ENCODE measurements around the gene FRK.
A peak's percentile ranks its signal among the peaks of the same experiment; 100 is the strongest.
"Not testable (repeated sequence)": the region's sequence is repeated elsewhere in the genome, so short reads cannot be mapped to it uniquely, and the experiment has no call there.

Gene FRK

DNA sequence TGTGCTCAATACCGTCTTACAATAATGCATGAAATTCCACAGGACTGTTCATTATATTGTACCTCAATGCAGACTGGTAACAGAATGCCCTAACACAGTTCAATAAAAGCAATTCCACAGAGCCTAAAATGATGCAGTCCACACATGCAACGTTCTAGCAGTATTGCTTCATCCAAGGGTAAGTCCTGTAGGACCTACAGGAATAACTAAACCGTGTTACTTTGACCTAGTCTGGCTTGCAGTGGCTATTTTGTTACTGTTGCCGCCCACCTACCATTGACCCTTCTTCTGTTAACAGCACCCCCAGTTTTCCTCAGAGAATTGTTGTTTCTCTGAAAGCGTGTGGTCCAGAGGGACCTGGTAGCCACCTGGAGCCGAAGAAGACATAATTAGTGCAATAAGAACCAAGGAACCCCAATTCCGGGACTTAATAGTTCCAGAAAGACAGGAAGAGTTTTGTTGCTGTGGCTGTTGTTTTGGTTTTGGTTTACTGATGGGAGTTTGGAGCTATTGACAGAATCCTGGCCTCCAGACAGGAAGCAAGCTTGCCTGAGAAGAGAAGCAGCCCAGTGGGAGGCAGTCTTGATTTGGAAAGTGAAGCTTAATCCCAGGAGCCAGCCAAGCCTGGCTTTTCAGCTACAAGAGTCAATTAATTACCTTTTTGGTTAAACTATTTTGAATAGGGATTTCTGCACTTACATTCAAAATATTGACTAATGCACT lies 91.3 kb downstream of the FRK start:
- H3K27me3 Mint-ChIP-seq: peaks cover 1% of the 10 kb centered on the region
- no peaks in the 10 kb centered on the region for H3K4me1 Mint-ChIP-seq
- no peaks in the 10 kb centered on the region for H3K36me3 Mint-ChIP-seq
- H3K9me3 Mint-ChIP-seq: no peaks in the 10 kb centered on the region
- H3K27ac Mint-ChIP-seq: no peak overlapping the region
- no peak overlapping the region for H3K4me3 Mint-ChIP-seq

DNA sequence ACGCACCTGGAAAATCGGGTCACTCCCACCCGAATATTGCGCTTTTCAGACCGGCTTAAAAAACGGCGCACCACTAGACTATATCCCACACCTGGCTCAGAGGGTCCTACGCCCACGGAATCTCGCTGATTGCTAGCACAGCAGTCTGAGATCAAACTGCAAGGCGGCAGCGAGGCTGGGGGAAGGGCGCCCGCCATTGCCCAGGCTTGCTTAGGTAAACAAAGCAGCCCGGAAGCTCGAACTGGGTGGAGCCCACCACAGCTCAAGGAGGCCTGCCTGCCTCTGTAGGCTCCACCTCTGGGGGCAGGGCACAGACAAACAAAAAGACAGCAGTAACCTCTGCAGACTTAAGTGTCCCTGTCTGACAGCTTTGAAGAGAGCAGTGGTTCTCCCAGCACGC lies 100.4 kb downstream of the FRK start:
- not testable (repeated sequence) for H3K4me1 Mint-ChIP-seq, H3K27ac Mint-ChIP-seq, H3K4me3 Mint-ChIP-seq, H3K27me3 Mint-ChIP-seq, H3K9me3 Mint-ChIP-seq, H3K36me3 Mint-ChIP-seq

DNA sequence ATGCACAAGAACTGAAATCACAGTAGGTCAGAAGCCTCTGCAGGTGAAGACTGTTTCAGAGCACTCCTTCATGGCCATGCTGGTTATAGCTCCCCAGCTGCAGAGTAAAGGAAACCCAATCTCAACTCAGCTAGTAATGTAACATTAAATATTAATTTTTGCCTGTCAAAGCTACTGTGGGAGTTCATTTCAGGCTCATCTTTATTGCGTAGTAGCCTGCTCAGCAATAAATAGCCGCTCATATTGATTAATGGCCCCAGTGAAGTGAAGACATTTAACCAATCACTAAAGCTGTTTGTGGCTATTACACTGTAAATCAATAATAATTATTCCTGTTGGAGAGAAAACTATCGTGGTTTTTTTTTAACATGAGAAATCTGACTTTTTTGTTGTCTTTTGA lies 101.7 kb downstream of the FRK start:
- Mint-ChIP-seq H3K36me3 (no peaks in the 10 kb centered on the region), H3K9me3 (no peaks in the 10 kb centered on the region), H3K4me3 (no peak overlapping the region), H3K27ac (no peak overlapping the region), H3K4me1 (no peaks in the 10 kb centered on the region), H3K27me3 (peaks cover 2% of the 10 kb centered on the region)

DNA sequence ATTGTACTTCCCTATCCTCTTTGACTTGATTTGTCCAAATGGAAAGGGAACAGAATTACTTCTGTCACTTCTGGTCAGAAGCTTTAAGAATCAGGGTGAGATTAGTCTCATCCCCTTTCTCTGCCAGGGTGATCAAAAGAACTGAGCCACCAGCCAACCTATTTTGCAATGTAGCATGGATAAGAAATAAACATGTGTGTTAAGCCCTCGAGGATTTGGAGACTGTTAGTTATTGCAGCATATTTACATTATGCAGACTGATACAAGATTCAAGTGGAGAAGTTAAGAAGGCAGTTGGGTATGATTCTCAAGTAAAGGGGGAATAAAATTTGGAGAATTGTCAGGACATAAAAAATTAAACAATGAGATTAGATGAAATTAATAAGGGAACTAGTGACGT lies 106.0 kb downstream of the FRK start:
- H3K36me3 Mint-ChIP-seq: no peaks in the 10 kb centered on the region
- no peaks in the 10 kb centered on the region for H3K4me1 Mint-ChIP-seq
- peaks cover 4% of the 10 kb centered on the region for H3K9me3 Mint-ChIP-seq
- H3K27me3 Mint-ChIP-seq: peaks cover 2% of the 10 kb centered on the region
- H3K27ac Mint-ChIP-seq: no peak overlapping the region
- no peak overlapping the region for H3K4me3 Mint-ChIP-seq

DNA sequence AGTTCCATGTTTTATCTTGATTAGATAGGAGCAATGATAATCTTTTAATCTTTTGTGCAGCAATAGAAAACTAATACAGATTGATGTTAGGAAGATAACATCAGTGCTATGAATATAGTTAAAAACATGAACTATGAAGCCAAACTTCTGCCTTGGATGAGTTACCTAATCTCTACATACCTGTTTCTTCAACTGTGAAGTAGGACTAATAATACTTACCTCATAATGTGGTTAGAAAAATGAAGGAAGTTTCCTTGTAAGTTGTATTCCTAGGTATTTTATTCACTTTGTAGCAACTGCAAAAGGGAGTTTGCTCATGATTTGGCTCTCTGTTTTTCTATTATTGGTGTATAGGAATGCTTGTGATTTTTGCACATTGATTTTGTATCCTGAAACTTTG lies 111.9 kb downstream of the FRK start:
- H3K36me3 Mint-ChIP-seq: no peaks in the 10 kb centered on the region
- no peak overlapping the region for H3K27ac Mint-ChIP-seq
- no peak overlapping the region for H3K4me3 Mint-ChIP-seq

DNA sequence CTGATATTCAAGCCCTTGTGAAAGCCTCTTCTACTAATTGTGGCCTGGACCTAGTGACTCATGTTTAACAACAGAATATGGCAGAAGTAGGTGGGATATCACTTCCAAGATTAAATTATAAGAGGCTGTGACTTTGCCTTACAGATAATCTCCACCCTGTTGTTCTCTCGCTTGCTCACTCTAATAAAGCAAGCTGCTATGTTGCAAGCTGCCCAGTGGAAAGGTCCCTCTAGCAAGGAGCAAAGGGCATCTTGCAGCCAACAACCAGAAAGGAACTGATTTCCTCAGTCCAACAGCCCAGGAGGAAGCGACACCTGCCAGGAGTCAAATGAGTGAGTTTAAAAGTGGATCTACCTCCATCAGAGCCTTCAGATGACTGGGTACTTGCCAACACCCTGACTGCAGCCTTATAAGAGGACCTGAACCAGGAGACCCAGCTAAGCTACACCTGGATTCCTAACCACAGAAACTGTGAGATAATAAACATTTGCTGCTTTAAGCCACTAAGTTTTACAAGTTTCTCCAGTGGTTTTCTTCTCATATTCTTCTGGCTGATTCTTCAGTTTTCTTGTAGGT lies 112.6 kb downstream of the FRK start:
- Mint-ChIP-seq H3K4me3 (no peak overlapping the region), H3K27ac (no peak overlapping the region), H3K36me3 (no peaks in the 10 kb centered on the region), H3K27me3 (peaks cover 4% of the 10 kb centered on the region), H3K9me3 (peaks cover 9% of the 10 kb centered on the region), H3K4me1 (no peaks in the 10 kb centered on the region)

More for the DNA sequence above, 111.9 kb downstream of the FRK start:
- peaks cover 9% of the 10 kb centered on the region for H3K9me3 Mint-ChIP-seq
- peaks cover 4% of the 10 kb centered on the region for H3K27me3 Mint-ChIP-seq
- H3K4me1 Mint-ChIP-seq: no peaks in the 10 kb centered on the region

DNA sequence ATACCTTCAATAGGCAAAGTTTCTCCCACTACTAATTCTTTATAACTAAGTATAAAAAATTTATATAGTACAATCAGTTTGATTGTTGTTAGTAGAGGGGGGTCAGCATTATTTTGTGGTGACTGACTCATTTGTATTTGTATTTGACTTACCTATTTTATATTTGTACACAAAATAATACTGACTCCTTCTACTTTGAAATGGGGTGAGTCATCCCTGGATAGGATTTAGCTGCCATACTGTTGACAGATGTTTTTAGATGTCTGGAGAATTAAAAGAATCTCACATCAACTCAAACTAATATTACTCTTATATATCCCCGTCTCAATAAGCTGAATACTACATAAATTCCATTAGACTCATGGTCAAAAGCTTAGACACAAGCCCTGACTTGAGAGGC lies 114.9 kb downstream of the FRK start:
- peaks cover 9% of the 10 kb centered on the region for H3K9me3 Mint-ChIP-seq
- H3K4me3 Mint-ChIP-seq: no peak overlapping the region
- H3K36me3 Mint-ChIP-seq: no peaks in the 10 kb centered on the region
- H3K27me3 Mint-ChIP-seq: peaks cover 4% of the 10 kb centered on the region
- H3K27ac Mint-ChIP-seq: no peak overlapping the region
- H3K4me1 Mint-ChIP-seq: no peaks in the 10 kb centered on the region

DNA sequence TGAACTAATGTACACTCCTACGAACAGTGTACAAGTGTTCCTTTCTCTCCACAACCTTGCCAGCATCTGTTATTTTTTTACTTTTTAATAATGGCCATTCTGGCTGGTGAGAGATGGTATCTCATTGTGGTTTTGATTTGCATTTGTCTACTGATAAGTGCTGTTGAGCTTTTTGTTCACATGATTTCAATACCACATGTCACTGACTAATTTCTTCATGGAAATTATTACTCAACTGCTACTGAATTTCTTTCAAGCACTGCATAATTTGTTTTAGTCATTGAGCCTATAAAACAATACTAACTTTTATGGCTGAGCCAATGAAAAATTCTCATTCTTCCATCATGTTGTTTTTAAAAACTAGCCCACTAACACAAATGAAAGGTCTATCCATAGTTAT lies 115.4 kb downstream of the FRK start:
- H3K27ac Mint-ChIP-seq: no peak overlapping the region
- no peak overlapping the region for H3K4me3 Mint-ChIP-seq
- H3K27me3 Mint-ChIP-seq: peaks cover 4% of the 10 kb centered on the region
- H3K36me3 Mint-ChIP-seq: no peaks in the 10 kb centered on the region
- no peaks in the 10 kb centered on the region for H3K4me1 Mint-ChIP-seq
- H3K9me3 Mint-ChIP-seq: peaks cover 9% of the 10 kb centered on the region

DNA sequence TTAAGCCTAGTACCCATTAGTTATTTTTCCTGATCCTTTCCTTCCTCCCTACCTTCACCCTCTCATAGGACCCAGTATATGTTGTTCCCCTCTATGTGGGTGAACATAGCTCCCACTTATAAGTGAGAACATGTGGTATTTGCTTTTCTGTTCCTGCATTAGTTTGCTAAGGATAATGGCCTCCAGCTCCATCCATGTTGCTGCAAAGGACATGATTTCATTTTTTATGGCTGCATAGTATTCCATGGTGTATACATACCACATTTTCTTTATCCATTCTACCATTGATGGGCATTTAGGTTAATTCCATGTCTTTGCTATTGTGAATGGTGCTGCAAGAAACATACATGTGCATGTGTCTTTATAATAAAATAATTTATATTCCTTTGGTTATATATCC lies 115.9 kb downstream of the FRK start:
- not testable (repeated sequence) for H3K27me3 Mint-ChIP-seq, H3K36me3 Mint-ChIP-seq, H3K9me3 Mint-ChIP-seq, H3K27ac Mint-ChIP-seq, H3K4me3 Mint-ChIP-seq, H3K4me1 Mint-ChIP-seq

DNA sequence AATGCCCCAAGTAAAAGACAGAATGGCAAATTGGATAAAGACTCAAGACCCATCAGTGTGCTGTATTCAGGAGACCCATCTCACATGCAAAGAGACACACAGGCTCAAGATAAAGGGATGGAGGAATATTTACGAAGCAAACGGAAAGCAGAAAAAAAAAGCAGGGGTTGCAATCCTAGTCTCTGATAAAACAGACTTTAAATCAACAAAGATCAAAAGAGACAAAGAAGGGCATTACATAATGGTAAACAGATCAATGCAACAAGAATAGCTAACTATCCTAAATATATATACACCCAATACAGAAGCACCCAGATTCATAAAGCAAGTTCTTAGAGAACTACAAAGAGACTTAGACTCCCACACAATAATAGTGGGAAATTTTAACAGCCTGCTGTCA lies 123.2 kb downstream of the FRK start:
- not testable (repeated sequence) for H3K27ac Mint-ChIP-seq, H3K27me3 Mint-ChIP-seq, H3K4me3 Mint-ChIP-seq, H3K4me1 Mint-ChIP-seq, H3K36me3 Mint-ChIP-seq, H3K9me3 Mint-ChIP-seq

DNA sequence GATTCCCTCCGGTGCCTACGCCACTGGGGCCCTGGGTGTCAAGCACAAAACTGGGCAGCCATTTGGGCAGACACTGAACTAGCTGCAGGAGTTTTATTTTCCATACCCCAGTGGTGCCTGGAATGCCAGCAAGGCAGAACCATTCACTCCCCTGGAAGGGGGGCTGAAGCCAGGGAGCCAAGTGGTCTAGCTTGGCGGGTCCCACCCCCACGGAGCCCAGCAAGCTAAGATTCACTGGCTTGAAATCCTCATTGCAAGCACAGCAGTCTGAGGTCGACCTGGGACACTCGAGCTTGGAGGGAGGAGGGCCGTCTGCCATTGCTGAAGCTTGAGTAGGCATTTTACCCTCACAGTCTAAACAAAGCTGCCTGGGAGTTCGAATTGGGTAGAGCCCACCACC lies 125.3 kb downstream of the FRK start:
- no peak overlapping the region for H3K4me3 Mint-ChIP-seq
- no peaks in the 10 kb centered on the region for H3K36me3 Mint-ChIP-seq
- no peaks in the 10 kb centered on the region for H3K9me3 Mint-ChIP-seq
- no peaks in the 10 kb centered on the region for H3K4me1 Mint-ChIP-seq
- no peak overlapping the region for H3K27ac Mint-ChIP-seq
- peaks cover 2% of the 10 kb centered on the region for H3K27me3 Mint-ChIP-seq

DNA sequence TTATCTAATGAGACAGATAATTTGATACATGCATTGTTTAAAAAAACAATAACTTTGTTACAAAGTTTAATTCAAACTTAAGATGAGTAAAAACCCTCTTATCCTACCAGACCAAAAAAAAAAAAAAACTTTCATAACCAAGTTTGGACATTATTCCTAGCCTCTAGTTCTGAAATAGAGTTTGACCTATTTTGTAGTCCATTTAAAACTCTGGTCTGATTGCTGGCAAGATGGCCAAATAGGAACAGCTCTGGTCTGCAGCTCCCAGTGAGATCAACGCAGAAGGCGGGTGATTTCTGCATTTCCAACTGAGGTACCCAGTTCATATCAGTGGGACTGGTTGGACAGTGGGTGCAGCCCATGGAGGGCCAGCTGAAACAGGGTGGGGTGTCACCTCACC lies 125.9 kb downstream of the FRK start:
- peaks cover 2% of the 10 kb centered on the region for H3K27me3 Mint-ChIP-seq
- no peaks in the 10 kb centered on the region for H3K9me3 Mint-ChIP-seq
- no peak overlapping the region for H3K27ac Mint-ChIP-seq
- no peak overlapping the region for H3K4me3 Mint-ChIP-seq
- H3K4me1 Mint-ChIP-seq: no peaks in the 10 kb centered on the region
- H3K36me3 Mint-ChIP-seq: no peaks in the 10 kb centered on the region

DNA sequence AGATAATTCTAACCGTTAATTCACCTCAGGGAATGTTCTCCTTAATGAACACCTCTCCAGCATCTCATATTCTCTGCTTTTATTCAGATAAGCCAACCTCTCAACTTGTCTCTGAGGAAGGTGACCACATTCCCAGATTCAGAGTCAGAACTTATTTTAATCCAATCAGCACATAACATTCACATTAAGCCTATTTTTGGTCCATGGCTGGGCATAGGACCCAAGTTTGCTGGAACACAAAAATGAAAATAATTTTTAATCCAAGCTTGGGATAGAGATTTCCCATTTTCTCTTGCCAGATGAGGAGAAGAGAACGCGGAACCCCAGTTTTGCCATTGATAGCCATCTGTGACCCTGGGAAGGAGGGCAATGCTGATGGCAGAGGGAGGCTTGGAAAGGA lies 126.5 kb downstream of the FRK start:
- H3K27me3 Mint-ChIP-seq: peaks cover 5% of the 10 kb centered on the region
- no peaks in the 10 kb centered on the region for H3K36me3 Mint-ChIP-seq
- no peaks in the 10 kb centered on the region for H3K9me3 Mint-ChIP-seq
- H3K4me3 Mint-ChIP-seq: no peak overlapping the region
- H3K27ac Mint-ChIP-seq: no peak overlapping the region
- H3K4me1 Mint-ChIP-seq: no peaks in the 10 kb centered on the region

DNA sequence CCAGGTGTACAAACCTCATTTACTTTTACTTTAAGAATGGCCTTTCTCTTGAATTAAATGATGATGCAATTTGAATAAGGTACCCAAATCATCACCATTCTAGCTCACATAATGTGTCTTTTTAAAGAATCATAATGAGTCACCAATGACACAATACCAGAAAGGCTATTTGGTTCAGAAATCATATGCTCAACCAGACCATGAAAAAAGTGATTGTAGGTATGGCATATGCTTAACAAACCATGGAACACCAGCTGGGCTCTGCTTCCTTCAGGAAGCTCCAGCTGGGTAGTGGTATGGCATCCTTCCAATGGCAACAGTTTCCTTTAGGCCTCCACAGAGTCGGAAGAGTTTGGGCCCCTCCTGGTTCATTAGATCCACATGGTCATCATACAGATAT lies 128.2 kb downstream of the FRK start:
- no peaks in the 10 kb centered on the region for H3K4me1 Mint-ChIP-seq
- H3K27ac Mint-ChIP-seq: no peak overlapping the region
- H3K27me3 Mint-ChIP-seq: peaks cover 8% of the 10 kb centered on the region
- H3K4me3 Mint-ChIP-seq: no peak overlapping the region
- H3K36me3 Mint-ChIP-seq: no peaks in the 10 kb centered on the region
- no peaks in the 10 kb centered on the region for H3K9me3 Mint-ChIP-seq

DNA sequence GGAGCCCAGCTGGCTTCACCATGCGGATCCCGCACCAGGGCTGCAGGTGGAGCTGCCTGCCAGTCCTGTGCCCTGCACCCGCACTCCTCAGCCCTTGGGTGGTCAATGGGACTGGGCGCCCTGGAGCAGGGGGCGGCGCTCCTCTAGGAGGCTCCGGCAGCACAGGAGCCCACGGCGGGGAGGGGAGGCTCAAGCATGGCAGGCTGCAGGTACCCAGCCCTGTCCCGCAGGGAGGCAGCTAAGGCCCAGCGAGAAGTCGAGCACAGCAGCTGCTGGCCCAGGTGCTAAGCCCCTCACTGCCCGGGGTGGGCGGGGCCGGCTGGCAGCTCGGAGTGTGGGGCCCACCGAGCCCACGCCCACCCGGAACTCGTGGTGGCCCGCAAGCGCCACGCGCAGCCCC lies 132.7 kb downstream of the FRK start:
- not testable (repeated sequence) for H3K4me1 Mint-ChIP-seq, H3K4me3 Mint-ChIP-seq, H3K36me3 Mint-ChIP-seq, H3K9me3 Mint-ChIP-seq, H3K27ac Mint-ChIP-seq, H3K27me3 Mint-ChIP-seq

DNA sequence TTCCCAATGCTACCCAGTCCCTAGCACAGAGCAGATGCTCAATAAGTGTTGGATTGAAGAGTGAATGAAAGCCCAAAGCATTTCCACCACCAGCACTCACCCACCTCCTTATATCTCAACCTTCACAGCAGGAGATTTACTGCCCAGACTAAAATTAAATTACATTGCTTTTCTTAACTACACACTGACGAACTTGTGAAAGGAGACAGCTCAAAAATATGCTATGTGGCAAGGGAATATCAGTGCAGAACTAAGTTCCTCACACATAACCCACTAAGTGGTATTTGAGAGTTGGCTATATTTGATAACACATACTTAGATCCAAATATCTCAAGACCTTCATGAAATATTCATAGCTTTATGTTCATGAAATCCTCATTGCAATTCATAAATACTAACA lies 137.7 kb downstream of the FRK start:
- H3K27me3 Mint-ChIP-seq: peaks cover 4% of the 10 kb centered on the region
- H3K36me3 Mint-ChIP-seq: no peaks in the 10 kb centered on the region
- H3K4me1 Mint-ChIP-seq: no peaks in the 10 kb centered on the region
- no peak overlapping the region for H3K27ac Mint-ChIP-seq
- H3K9me3 Mint-ChIP-seq: no peaks in the 10 kb centered on the region
- no peak overlapping the region for H3K4me3 Mint-ChIP-seq

DNA sequence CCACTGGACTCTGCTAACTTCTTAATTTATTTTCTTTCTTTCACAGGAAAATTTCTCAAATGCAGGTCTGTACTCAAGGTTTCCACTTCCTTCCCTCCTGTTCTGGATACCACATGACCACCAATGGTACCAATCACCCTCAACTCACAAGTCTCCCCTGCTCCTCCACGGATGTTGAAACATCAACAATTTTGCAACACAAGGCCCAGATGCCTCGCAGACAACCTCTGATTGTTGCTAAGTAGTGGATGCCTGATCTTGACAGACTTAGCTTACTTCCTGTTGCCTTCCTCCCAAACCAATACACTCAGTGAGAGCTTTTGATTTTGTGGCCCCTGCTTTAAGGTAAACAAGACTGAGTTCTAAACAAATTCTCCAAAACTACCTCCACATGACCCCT lies 146.6 kb downstream of the FRK start:
- no peaks in the 10 kb centered on the region for H3K9me3 Mint-ChIP-seq
- H3K4me3 Mint-ChIP-seq: no peak overlapping the region
- H3K27ac Mint-ChIP-seq: peak overlapping the region; percentile 12
- no peaks in the 10 kb centered on the region for H3K36me3 Mint-ChIP-seq
- peaks cover 7% of the 10 kb centered on the region for H3K27me3 Mint-ChIP-seq
- H3K4me1 Mint-ChIP-seq: no peaks in the 10 kb centered on the region

Data from activated naive CD4-positive, alpha-beta T cell treated with anti-CD3 and anti-CD28 coated beads, Interleukin-2, amount 50 U/mL, for 24 hours (primary cell).